GM19395 (cell line): Measurements from ENCODE around the gene BTLA.
"Not testable (repeated sequence)": the region's sequence is repeated elsewhere in the genome, so short reads cannot be mapped to it uniquely, and the experiment has no call there.

Experiments
- ATAC-seq: cut with Tn5 transposase; IDR thresholded peaks from one replicate; pipeline ENCODE4 v1.9.1; 2021; ENCODE audit warnings: mild to moderate bottlenecking, moderate library complexity; ENCODE audit not compliant: unreplicated experiment

Gene BTLA

DNA sequence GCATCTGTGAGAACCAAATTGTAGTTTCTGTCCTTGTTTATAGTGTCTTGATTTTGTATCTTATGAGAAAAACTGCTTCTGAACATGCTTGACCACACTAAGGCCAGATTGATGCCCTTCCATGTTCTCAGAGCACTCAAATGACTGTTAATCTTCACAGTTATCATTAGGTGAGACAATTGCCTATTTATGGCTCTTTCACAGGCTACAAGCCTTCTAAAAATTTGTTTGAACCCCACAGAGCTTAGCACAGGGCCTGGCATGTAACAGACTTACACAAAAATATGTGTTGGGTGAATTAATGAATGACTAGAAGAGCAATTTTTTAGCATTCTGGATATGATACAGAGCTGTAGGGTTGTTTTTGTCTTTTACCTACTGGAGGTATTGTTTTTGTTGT is 43.1 kb downstream of the BTLA start:
- no peak for ATAC-seq

DNA sequence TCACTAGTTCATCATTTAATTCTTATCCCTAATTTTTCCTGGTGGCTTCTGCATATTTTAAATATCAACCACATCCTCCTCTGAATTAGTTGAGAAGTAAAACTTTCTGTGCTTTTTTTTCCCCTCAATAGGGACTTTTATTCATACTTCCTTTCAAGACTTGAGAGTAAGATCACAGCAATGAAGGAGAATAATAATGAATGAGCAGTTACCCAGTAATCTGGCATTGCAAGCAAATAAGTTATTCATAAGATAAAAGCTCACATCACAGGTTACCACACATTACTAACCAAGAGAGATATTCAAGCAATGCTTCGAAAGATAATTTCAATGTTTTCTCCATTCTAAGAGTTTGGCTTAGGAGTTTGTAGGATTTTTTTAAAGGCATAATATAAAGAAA is 50.3 kb downstream of the BTLA start:
- ATAC-seq = no peak

DNA sequence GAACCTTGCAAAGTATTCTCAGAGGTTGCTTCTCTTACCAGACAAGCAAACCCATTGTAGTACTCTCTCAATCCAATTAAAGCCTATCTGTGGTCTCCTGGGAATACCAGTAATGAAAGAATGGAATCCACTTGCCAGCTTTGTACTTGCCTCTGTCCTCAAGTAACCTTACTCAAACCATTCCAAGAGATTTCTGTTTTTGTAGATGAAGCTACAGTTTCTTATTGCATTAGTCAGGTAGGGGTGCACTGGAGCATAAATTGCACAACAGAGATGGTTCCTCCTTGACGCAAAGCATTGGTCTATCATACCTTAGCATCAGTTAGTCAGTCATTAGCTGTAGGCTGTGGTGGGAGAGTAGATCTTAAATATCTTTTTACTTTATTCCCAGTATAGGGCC is 52.9 kb downstream of the BTLA start:
- no peak for ATAC-seq

DNA sequence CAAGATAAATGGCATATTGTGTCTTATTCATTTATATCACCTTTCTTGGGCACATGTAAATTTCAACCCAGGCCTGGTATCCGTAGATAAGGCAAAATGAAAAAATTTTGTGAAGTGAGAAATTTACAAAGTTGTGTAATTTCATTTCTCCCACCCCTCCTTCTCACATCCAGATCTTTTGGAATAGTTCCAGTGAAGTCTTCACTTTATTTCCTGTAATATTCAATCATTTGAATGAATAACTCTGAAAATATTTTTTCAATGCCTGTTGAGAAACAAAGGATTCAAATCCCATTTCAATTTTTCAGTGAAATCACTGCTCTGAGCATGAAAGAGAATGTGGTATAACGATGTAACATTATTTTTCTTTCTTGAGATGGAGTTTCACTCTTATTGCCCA is 53.4 kb downstream of the BTLA start:
- no peak for ATAC-seq

DNA sequence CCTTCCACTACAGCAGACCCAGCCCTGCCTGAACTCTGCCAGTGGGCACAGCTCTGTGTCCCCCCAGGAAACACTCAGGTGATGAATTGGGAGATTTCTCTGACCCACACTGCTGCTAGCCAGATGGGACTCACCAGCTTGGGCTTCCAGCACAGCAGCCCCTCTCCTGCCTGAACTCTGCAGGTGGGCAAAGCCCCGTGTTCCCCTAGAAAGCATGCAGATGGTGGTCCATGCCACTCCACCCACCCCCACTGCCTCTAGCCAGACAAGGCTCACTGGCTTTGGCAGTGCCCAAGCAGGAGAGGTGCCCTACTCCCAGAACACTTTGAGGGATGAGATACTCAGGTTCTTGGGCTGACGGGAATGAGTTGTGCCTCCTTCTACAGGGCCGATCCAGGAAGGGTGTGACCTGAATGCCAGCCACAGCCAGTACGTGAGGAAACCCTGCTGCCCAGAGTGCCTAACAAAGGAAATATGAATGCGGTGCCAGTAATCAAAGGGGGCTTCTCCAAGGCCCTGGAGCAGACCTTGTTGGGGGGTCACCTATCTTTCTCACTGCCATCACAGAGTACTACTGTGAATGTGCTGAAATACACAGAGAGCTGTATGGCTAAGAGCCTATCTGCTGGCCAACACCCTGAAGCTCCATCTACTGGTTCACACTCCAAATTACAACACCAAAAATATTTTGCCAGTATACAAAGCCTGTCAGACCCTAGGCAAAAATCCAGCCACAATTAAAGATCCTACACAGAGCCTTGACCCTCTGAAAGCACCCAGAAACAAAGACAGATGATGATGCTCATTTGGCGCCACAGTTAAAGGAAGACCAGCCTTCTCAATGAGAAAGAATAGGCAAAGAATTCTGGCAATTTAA is 61.9 kb downstream of the BTLA start:
- ATAC-seq = no peak

DNA sequence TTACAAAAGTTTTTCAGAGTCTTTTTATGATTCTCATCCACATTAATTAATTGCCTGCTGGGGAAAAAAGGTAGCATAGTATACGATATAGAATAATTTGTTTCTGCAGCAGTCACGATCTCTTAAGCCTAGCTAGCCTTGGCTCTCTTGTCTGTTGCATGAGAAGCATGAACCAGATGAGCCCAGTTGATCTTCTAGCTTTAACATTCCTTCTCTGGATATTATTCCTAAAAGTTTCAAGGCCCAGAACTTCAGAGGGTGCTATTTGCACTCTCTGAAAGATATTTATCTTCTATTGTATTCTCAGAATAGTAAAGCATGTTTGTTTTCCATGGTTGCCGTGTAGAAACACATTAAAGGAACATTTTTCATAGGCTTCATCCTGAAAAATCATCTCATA is 69.3 kb downstream of the BTLA start:
- no peak for ATAC-seq

DNA sequence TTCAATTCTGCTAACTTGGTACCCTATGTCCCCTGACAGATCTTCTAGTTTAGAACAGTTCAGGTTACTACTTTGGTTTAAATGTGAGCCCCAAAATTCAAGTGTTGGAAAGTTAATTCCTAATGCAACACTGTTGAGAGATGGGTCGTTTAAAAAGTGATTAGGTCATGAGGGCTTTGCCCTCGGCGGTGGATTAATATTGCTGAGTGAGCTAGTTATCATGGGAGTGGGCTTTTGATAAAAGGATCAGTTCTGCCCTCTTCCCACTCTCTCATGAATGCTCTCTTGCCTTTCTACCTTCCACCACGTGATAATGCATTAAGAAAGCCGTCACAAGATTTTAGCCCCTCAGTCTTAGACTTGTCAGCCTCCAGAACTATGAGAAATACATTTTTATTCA is 72.1 kb downstream of the BTLA start:
- ATAC-seq = no peak

DNA sequence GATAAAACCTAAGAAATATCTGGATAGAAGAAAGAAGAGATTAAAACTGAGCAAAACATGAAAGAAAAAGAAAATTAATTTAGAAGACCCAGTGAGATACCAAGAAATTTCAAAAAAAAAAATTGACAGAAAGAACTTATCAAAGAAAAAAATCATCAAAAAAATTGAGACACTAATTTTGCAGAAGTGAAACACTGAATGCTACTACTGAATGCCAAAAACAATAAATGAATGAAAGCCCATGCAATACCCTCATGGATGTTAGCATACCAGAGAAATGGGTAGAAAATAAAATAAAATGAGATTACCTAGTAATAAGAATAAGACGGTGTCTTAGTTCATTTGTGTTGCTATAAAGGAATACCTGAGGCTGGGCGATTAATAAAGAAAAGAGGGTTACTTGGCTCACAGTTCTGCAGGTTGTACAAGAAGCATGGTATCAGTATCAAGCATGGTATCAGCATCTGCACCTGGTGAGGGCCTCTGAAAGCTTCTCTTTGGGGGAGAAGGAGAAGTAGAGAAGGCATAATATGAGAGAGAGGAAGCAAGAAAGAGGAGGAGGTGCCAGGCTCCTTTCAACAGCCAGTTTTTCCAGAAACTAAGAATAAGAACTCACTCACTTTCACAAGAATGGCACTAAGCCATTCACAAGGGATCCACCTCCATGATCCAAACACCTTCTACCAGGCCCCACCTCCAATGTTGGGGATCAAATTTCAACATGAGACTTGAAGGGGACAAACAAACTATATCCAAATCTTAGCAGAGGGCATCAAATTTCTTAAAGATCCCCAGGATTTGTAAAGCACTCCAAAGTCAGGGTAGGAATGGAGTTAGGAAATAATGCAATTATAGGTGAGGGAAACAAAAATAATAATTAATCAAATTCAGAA is 73.2 kb downstream of the BTLA start:
- ATAC-seq = peak; percentile 85

DNA sequence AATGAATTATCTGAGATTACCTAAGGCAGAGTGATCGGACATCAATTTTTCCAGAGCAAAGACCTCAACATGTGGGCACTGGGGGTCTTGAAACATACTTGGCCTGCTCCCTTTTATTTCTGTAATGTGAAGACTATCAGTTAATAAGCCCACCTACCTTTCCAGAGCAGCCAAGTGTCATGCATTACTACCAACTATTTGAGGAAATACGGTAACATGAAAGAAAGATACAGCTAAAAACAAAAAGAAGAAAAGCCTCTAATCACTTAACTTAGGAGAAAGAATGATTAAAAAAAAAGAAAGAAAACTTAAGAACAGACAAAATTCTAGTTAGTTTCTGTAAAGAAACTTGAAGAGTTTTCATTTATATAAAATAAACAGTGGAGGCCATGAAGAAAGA is 73.9 kb downstream of the BTLA start:
- ATAC-seq = no peak

DNA sequence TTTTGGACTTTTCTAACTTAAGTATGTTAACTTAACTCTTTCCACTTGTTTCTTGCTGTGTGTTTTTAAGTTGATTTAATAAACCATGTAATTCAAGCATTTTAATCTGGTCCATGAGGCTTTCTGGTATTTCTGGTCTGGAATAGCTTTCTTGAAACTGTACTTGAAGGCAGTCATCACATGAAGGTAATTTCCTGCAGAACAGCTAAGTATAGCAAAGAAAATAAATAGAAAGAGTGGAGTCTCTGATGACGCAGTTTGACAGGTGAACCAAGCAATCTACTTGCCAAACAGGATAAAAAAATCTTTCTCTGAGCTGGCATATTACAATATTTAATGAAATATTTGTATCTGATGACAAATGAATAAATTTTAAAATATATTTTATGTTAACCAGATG is 74.9 kb downstream of the BTLA start:
- no peak for ATAC-seq

DNA sequence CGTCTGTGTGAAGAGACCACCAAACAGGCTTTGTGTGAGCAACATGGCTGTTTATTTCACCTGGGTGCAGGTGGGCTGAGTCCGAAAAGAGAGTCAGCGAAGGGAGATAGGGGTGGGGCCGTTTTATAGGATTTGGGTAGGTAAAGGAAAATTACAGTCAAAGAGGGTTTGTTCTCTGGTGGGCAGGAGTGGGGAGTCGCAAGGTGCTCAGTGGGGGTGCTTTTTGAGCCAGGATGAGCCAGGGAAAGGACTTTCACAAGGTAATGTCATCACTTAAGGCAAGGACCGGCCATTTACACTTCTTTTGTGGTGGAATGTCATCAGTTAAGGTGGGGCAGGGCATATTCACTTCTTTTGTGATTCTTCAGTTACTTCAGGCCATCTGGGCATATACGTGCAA is 76.4 kb downstream of the BTLA start:
- not testable (repeated sequence) for ATAC-seq

DNA sequence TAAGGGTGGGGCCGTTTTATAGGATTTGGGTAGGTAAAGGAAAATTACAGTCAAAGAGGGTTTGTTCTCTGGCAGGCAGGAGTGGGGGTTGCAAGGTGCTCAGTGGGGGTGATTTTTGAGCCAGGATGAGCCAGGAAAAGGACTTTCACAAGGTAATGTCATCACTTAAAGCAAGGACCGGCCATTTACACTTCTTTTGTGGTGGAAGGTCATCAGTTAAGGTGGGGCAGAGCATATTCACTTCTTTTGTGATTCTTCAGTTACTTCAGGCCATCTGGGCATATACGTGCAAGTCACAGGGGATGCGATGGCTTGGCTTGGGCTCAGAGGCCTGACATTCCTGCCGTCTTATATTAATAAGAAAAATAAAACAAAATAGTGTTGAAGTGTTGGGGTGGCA is 80.7 kb downstream of the BTLA start:
- not testable (repeated sequence) for ATAC-seq

DNA sequence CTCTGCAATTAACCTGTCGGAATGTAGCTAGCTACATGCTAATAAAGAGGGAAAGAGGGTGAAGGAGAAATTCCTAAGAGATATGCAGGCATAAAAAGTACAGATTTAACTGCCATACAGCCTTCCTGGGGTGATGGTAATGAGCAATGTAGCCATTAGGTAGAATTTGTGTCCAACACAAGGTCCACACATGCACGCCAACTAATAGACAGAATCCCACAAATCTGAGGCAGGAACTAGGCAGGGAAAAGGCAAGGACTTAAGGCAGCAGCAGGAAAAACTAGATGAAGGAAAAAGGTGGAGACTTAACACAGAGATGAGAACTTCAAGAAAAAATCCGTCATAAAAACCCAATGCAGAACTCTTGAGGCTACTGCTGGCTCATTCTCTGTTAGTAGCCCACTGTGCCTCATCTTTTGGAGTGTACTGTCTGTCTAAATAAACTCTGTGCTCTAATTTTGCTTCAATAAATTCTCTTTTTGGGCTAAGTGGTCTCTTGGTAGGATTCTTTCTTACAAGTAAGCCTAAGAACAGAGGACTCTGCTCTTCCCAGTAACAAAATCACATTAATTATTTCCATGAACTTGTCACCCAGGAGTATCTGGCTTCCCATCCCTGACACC is 81.5 kb downstream of the BTLA start:
- ATAC-seq = no peak

DNA sequence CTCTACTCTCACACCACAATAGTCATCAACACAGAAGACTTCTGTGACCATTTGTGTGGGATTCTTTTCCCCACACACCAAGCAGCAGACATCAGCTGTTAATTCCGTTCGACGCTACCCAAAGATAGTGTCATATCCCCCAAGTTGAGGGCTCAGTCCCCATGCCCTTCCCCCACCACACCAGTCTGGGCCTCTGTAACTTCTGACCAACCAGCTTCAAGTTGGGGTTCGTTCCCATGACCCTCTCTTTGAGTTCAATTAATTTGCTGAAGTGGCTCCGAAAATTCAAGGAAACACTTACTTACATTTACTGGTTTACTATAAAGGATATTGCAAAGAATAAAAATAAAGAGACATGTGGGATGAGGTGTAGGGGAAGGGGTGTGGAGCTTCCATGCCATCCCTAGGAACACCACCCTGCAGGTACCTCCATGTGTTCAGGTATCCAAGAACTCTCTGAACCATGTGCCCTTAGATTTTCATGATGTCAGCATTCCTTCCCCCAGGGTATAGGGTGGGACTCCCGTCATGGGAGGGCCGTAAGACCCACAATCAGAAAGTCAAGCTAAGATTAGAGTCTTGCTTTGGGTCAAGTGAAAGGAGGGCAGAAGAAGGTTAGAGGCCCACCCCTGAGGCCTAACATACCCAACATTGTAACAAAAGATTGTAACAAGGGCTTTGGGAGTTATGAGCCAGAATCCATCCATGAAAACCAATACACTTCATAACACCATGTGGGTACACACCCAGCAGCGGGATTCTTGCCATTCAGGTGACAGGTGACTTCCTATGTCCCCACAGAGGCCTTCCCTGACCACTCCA is 82.7 kb downstream of the BTLA start:
- no peak for ATAC-seq

DNA sequence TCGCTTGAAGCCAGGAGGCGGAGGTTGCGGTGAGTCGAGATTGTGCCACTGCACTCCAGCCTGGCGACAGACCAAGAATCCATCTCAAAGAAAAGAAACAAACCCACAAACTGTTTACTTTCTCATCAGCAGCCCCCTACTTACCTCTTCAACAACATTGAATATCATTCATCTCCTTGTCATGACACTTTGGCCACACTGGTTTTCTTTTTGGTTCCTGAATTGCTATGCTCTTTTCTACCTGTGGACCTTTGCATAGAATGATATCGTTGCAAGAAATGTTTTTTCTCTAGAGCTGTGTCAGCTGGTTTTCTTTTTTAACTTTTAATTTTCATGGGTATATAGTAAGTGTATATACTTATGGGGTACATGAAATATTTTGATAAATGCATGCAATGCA is 83.9 kb downstream of the BTLA start:
- ATAC-seq = no peak
